GM18505 (cell line): ENCODE measurements around the gene ITPRIPL1.
A peak's percentile ranks its signal among the peaks of the same experiment; 100 is the strongest.

Source experiments
- ATAC-seq: cut with Tn5 transposase; IDR thresholded peaks from one replicate; pipeline ENCODE4 v1.9.1; 2021; ENCODE audit not compliant: unreplicated experiment
- POLR2A ChIP-seq: IDR thresholded peaks from 4 replicates; pipeline ENCODE4 v1.6.1; 2011; ENCODE audit warnings: borderline replicate concordance; ENCODE audit not compliant: insufficient read depth, insufficient read length; ENCODE audit errors: extremely low read depth

The ITPRIPL1 gene

GRCh38 chr2:96315005-96315399, 10.1 kb upstream of the ITPRIPL1 start:
- no peak for TF ChIP-seq POLR2A
- ATAC-seq, result no peak

DNA sequence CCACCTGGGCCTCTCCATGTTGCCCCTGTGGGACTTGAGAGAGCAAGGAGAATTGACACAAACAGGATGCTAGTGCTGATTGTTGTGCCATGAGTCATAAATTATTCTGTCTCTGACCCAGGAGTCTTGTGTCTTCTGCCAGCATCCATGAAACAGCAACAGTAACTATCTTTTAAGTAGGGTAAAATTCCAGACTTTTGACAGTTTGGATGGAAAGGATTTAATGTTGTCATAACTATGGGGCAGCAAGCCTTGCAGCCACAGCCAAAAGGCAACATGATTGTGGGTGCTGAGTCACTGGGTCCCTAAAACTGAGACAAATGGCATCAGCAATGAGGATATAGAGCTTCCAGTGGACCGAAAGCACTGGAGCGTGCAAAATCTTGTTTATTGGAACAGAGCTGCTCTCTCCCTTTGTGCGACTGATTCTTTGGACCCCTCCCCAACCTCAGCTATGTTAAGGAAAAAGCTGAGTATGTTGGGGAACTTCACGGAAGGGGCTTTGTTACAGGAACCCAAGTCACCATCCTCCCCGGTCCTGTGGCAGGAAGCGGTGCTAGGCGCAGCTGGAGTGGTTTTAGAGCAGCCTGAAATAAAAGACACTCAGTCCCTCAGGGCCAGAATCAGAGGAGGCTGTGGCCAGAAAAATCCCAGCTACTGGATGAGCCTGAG, 9.6 kb upstream of the ITPRIPL1 start:
- ATAC-seq, result no peak
- TF ChIP-seq POLR2A, result no peak

DNA sequence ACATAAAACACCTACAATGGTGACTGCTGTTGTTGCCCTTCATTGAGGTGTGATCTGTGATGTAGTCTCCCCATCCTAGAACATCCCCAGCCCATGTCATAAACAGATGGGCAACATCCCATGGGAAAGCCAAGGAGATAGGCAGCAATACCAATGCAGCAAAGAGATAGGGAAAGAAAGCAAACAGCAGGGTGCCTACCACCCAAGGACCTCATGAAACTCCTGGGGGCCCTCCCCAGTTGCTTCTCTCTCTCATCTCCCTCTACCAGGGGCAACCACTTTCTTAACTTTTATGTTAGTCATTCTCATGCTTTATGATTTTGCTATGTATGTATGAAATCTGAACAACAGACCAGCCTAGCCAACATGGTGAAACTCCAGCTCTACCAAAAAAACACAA, 8.1 kb upstream of the ITPRIPL1 start:
- TF ChIP-seq POLR2A, result no peak
- no peak for ATAC-seq

DNA sequence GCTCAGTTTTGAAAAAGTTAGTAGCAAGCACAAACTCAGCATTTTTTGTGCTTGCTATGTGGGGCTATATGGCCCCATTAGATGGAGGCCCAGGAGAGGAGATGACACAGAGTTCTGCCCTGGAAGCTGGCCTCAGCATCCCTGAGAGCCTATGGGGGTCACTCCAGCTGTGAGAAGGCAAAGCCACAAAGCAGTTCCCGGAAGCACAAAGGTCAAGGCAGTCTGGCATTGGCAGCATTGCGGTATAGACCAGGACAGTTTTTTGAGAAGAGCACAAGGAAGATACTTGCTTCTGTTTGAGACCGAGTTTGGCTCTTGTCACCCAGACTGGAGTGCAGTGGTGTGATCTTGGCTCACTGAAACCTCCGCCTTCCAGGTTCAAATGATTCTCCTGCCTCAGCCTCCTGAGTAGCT, 7.5 kb upstream of the ITPRIPL1 start:
- no peak for ATAC-seq
- no peak for TF ChIP-seq POLR2A

DNA sequence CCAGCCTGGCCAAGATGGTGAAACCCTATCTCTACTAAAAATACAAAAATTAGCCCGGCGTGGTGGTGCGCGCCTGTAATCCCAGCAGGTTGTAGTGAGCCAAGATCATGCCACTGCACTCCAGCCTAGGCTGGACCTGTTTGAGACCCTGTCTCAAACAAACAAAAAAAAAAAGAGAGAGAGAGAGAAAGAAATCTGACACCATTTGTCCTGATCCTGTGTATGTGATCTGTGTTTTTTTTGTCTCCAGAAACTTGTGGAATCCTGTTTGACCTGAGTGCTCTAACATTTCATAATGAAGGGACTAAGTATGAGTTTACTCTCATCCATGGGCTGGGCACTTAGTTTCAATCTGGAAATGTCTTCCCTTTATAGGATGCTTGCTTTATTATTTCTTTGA, 6.4 kb upstream of the ITPRIPL1 start:
- no peak for ATAC-seq
- TF ChIP-seq POLR2A, result no peak

DNA sequence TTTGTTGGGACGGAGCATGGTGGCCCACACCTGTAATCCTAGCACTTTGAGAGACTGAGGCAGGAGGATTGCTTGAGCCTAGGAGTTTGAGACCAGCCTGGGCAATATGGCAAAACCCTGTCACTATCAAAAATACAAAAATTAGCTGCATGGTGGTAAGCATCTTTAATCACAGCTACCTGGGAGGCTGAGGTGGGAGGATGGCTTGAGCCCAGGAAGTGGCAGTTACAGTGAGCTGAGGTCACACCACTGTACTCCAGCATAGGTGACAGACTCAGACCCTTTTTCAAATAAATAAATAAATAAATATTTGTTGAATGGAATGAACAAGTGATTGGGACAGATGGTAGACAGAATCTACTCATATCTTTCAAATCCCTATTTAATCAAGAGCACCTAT, 5.7 kb upstream of the ITPRIPL1 start:
- ATAC-seq, result no peak

DNA sequence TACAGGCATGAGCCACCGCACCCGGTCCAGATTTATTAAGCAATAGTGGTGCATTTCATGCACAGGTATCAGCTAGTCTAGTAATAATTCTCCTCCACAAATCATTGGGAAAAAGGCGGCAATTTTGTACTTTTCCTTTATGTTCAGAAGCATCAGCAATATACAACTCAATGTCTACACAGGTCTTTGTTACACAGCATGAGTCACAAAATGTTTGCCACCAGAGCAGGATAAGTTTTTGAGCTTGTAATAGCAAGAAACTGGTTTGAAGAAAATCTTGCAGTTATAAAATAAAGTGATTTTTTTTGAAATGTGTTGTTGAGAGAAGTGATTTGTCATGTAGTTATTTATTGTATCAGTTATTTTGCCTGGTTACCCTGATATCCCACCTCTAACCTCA, 4.8 kb upstream of the ITPRIPL1 start:
- TF ChIP-seq POLR2A, result no peak

More for the DNA sequence above, 5.7 kb upstream of the ITPRIPL1 start:
- TF ChIP-seq POLR2A, result no peak

GRCh38 chr2:96320728-96321622, 4.1 kb upstream of the ITPRIPL1 start:
- TF ChIP-seq POLR2A, result no peak

More for the DNA sequence above, 4.8 kb upstream of the ITPRIPL1 start:
- no peak for ATAC-seq

GRCh38 chr2:96323849-96324248, 1.3 kb upstream of the ITPRIPL1 start:
- no peak for ATAC-seq
- no peak for TF ChIP-seq POLR2A

More at GRCh38 chr2:96320728-96321622, 4.1 kb upstream of the ITPRIPL1 start:
- peak; percentile 14 for ATAC-seq

DNA sequence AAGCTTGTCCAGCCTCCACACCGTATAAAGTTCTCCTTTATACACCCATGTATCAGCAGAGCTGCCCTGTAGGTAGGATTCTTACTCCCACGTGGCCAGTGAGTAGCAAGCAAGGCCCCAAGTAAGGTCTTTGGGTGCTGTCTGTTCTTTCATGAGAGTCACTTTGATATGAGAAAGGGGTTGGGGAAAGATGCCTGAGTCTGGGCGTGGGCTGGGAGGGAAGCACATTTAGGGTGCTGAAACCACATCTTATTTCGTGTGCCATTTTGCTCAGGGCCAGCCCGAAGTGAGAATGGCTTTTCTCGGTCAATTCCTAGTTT, 436 bp upstream of the ITPRIPL1 start:
- no peak for TF ChIP-seq POLR2A
- ATAC-seq, result no peak

DNA sequence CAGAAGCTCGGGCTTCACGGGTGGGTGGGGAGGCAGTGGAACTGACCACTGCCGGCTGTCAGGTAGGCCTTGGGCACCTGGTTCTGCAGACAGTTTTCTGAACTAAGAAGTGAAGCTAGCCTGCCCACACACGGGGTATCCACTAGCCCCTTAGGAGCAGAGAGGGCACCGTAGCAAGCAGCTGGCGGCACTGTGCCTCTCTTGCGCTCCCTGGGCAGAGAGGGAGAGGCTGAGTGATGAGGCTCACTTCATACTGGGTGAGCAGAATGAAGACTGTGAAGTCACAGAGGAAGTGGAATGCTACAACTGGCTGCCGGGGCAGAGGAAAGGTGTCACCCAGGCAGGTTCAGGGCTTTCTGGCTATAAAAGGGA, 753 bp downstream of the ITPRIPL1 start:
- TF ChIP-seq POLR2A, result peak; percentile 32
- ATAC-seq, result no peak

DNA sequence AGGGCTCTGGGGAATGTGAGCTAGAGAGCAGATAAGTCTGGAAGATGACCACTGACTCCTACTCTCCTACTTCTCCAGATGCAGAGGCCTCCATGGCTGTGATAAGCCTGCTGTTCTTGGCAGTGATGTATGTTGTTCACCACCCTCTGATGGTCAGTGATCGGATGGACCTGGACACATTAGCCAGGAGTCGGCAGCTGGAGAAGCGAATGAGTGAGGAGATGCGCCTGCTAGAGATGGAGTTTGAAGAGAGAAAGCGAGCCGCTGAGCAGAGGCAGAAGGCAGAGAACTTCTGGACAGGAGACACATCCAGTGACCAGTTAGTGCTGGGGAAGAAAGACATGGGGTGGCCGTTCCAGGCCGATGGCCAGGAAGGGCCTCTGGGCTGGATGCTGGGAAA, 1.4 kb downstream of the ITPRIPL1 start:
- TF ChIP-seq POLR2A, result no peak
- ATAC-seq, result no peak

DNA sequence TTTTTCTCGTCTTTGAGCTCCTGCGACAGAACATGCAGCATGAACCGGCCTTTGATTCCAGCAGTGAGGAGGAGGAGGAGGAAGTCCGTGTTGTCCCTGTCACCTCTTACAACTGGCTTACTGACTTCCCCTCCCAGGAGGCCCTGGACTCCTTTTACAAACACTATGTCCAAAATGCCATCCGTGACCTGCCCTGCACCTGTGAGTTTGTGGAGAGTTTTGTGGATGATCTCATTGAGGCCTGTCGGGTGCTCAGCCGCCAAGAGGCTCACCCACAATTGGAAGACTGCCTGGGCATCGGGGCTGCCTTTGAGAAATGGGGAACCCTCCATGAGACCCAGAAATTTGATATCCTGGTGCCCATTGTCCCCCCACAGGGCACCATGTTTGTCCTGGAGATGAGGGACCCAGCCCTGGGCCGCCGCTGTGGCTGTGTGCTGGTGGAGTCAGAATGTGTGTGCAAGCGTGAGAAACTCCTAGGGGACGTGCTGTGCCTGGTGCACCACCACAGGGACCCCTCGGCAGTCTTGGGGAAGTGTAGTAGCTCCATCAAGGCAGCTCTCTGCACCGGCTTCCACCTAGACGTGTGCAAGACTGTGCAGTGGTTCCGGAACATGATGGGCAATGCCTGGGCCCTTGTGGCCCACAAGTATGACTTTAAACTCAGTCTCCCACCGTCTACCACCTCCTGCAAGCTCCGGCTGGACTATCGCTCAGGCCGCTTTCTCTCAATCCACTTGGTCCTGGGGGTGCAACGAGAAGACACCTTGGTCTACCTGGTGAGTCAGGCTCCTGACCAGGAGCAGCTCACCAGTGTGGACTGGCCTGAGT, 2.1 kb downstream of the ITPRIPL1 start:
- TF ChIP-seq POLR2A, result no peak
- no peak for ATAC-seq
